ENCODE data around the gene SUCNR1.
A peak's percentile ranks its signal among the peaks of the same experiment; 100 is the strongest.
"Not testable (repeated sequence)": the region's sequence is repeated elsewhere in the genome, so short reads cannot be mapped to it uniquely, and the experiment has no call there.

SUCNR1 gene

DNA sequence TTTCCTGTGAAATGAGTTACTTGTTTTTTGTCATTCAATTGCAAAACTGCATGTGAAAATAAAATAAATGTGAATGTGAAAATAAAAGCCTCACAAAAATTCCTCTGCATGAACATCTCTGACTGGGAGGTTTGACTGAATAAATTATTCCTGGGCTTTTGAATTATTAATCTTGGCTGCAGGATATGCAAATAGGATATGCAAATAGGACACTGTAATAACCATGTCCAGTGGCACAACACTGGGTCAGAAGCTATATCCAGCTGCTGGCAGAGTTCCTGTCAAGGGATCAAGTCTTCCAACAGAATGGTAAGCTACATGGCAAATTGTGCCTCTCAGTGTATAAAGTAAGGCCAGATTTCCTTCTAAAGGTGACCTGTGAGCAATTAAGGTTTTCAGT lies at the start of gene SUCNR1:
Gene SUCNR1, plus strand, starts transcription at position 246 of the 400 bp plus-strand sequence. CDS start 6,250 bp downstream, outside the sequence.
- peak; percentile 61 for DNase-seq

DNA sequence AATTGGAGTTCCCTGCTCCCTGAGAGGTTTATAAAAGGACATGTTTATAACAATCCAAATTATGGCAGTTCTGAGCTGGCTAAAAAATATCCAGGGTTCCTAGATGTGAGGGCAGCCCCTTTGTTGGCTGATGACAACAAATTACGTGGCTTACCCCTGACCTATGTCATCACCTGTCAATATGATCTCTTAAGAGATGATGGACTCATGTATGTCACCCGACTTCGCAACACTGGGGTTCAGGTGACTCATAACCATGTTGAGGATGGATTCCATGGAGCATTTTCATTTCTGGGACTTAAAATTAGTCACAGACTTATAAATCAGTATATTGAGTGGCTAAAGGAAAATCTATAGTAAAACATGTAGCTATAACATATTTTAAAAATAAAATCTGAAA lies 45.6 kb upstream of the SUCNR1 start:
- no peak for DNase-seq

DNA sequence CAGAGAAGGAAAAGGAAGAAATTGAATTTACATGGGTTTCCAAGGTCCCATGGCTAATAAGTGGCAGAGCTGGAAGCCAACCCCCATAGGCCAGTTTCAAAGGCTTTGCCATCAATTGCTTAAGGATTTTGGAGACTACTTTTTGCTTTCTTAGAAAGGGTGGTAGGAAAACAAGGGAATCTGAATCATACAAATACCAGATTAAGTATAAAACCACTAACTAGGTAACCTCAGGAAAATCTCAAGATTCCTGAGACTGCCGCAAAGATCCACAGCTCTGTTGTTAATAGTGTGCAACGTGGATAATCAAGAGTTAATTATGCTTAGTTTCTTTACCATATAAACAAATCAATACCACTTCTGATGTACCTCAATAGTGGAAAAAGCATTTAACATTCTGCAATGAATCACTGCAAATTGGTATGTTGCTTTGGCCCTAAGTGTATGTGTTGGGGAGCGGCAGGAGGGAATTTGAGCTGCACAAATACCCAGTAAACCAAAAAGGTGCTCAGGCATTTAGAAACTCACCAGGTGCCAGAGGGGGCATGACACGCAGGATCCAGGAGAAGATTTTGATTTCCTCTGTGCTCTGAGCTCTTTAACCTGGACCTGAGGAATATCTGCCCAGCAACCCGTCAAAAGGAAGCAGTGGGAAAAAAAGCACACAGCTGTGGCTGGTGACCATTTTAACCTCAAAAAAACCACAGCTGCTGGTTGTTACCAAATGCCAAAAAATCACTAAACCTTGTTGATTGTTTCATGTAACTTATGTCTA lies 37.5 kb upstream of the SUCNR1 start:
- peak; percentile 11 for DNase-seq

DNA sequence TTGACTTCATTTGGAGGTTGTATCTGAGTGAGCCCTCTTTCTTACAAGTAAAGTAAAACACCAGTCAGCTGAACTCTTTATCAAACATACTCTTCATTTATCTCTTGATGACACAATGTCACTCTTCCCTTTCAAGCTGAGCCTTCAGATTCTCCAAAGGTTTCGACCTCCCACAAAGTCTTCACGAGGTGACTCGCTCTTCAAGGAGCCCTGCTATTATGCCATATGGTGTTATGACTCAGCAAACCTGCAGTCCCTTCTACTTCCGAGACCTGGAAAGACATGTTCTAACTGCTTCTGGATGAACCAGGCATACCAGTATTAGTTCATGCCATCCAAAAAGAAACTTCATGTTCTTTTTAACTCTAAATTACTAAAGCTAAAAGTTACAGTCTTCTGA lies 36.4 kb upstream of the SUCNR1 start:
- peak; percentile 82 for DNase-seq

- peak; percentile 81 for DNase-seq
Observed at GRCh38 chr3:151838574-151839312, 34.7 kb upstream of the SUCNR1 start.

- no peak for DNase-seq
Observed at GRCh38 chr3:151839313-151839631, 34.2 kb upstream of the SUCNR1 start.

- no peak for DNase-seq
Observed at GRCh38 chr3:151841801-151842200, 31.6 kb upstream of the SUCNR1 start.

DNA sequence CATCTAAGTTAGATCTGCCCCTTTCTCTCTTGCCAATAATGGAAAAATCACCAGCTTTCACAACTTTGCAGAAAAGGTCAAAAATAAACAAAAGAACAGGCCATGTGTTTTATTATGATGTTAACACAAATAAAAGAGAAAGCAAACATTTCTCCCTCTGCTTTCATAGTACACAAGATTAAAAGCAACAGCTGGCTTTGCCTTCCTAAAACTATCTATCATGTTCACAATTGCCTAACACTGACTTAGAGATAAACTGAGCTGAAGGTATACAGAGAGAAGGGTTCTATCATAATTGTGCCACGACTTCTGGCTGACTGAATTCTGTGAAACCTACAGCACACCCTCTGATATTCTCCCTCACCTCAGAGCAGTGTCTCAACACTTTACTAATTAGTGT lies 30.2 kb upstream of the SUCNR1 start:
- peak; percentile 59 for DNase-seq

GRCh38 chr3:151845306-151845905 lies 28.0 kb upstream of the SUCNR1 start:
- DNase-seq = no peak

GRCh38 chr3:151850065-151850464 lies 23.4 kb upstream of the SUCNR1 start:
- not testable (repeated sequence) for DNase-seq

- peak; percentile 77 for DNase-seq
Observed at GRCh38 chr3:151852074-151852811, 21.2 kb upstream of the SUCNR1 start.

GRCh38 chr3:151856118-151856517 lies 17.3 kb upstream of the SUCNR1 start:
- DNase-seq = no peak

DNA sequence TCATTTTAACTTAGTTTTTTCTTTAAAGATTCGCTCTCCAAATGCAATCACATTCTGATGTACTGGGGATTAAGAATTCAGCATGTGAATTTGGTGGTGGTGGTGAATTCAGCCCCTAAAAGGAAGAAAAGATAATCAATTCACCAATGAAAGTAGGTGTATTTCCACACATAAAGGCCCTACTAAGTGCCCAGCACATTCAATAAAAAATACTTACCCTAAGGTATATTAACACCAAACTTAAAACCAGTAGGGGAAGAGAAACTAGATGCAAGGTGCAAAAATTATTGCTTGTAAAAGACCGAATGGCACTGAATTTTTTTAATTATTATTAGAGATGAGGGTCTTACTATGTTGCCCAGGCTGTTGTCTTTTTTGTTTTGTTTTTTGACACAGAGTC lies 16.8 kb upstream of the SUCNR1 start:
- no peak for DNase-seq

- DNase-seq = no peak
Observed at GRCh38 chr3:151859233-151859673, 14.2 kb upstream of the SUCNR1 start.

DNA sequence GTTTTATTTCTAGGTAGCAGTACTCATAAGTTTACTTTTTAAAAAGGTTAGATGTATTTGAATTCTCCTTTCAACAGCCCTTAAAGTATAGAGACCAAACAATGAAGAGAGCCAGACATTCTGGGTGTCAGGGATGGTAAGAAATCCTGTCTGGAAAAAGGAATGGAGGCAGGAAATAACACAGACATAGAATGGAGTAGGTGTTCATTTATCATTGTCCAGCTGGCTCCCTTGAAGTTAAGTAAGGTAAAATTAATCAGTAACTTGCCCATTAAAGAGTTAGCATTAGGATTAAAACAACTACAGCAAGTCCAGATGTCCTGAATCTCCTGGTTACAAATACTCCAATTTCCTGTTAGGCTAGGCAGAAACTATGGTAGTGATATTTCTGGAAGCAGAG lies 13.5 kb upstream of the SUCNR1 start:
- no peak for DNase-seq

DNA sequence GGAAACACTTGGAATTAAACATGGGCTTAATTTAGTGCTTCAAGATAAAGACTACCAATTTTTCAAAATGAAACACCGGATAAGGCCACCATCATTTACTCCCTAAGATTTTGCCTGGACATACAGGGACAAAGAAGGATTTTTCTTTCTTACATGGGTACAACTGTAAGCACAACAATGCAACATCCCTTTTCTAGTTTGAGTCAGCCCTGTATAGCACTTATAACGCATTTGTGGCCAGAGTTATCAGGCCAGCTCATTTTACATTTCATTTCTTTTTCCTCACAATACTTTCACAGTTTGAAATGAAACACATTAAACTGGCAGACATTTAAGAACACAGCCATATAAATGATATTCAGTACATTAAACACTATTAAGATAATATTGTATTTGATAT lies 9.8 kb upstream of the SUCNR1 start:
- no peak for DNase-seq

DNA sequence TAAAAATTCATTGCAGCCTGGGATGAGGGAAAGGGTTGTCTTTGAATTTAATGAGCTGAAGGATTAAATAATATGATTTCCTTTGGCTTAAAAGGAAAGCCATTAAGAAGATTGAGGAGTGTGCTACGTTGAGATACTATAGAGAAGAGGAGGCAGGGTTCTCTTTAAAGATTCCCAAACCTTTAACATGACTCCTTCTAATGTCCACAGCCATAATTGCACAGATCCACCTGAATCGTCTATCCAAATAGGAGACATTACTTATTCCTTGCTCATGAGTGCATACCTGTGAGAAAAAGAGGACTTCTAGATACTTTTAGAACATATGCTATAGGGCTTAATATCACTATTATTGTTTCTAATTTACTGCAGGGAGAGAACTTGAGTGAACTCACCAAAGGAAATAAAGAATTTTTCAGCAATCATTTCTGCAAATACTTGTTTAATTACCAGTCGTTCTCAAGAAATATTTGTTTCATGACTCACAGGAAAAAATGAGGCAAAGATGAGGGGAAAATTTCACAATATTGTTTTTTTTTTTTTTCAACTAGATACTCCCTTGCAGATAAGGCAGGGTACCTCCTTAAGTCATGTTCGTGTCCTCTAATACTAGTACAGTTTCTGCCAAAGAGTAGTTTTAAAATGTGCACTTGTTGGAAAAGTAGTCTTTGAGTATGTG lies 8.9 kb upstream of the SUCNR1 start:
- peak; percentile 34 for DNase-seq

- no peak for DNase-seq
Observed at GRCh38 chr3:151866711-151867410, 6.6 kb upstream of the SUCNR1 start.

DNA sequence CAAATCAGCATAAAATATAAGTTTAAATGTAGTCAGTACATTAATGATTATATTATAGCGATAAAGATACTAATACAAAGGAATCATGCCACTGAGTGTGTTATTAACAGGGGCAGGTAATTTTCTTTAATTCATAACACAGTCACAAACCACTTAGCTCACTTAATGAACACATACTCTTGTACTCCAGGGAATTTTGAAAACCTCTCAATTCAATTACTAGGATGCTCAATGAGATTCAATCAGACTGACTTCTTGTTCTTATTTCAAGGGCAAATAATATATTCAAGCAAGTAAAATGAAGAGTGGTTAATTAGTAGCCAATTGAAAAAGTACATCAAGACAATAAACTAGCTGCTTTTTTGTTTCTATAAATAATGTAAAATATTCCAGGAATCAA lies 5.8 kb upstream of the SUCNR1 start:
- DNase-seq = no peak

DNA sequence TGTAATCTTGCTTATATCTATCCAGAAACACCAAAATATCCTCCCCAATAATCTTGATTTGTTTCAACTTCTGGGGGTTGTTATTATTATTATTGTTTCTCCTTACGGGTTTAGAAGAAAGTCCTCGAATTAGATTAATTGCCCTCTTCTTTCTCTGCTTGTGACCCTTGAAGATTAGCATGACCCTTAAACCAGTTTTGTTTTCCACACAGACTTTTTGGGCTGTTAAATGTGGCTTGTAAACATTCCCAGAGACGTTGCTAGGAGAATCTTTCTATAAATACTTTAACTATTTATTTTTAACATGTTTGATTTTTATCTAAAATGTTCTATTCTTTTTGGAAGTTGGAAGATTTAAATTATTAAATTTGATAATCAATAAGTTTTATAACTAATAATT lies 4.3 kb upstream of the SUCNR1 start:
- DNase-seq = no peak

DNA sequence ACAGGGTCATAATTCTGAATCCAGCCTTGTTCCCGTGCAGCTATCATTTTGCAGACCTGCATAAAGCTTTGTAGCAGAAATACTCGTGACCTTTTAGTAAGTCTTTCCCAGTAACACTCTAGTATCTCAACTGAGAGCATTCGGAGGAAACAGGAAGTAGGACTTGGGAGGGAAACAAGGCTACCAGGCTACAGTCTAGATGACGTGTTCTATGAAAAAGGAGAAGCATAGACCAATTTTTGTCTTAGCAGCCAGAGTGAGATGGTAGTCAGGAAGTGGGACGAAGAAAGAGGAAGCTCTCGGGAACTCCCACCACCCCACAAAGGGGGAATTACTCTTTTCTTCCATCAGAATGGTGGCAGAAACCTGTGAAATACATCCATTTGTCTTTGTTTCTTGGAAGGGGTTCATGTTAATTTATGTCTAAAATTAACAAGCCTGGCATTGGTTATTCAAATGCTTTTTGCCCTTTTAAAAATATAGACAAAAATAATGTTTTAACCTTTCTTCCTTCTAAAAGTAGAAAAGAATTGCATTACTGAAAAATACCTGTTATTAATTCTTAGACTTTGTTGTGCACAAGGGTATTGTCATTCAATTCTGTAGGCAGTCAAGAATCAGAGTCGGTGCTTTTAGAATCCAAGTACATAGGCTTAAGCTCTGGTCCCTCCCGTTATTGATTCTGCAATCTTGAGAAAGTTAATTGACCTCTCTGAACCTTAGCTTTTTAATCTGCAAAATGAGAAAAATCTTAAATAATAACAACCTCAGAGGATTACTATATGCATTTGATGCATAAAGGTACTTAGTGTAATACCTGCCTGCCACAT lies 1.6 kb upstream of the SUCNR1 start:
- peak; percentile 95 for DNase-seq
